NCI-H1417 treated with DMSO at 0.1 percent for 48 hours (cell line): ENCODE results near the gene HPN.
"Not testable (repeated sequence)": the region's sequence is repeated elsewhere in the genome, so short reads cannot be mapped to it uniquely, and the experiment has no call there.

Experiments used
- DNase-seq: peaks from one replicate; lab custom pipeline; 2025; lab: John Stamatoyannopoulos, UW

Gene HPN

GRCh38 chr19:35084509-35084762 lies 42.9 kb downstream of the HPN start:
- no peak for DNase-seq

DNA sequence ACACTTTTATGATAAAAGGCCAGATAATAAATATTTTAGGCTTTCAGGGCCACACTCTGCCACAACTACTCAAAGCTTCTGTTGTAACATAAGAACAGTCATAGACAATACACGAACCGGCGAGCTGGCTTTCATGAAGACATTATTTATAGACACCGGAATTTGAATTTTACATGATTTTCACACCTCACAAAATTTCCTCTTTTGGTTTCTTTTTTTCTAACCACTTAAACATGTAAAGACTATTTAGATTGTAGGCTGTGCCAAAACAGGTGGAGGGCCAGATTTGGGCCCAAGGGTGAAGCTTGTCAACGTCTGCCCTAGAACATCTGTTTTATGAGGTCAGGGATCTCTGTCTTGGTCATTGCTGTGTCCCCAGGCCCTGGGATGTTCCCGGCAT lies 44.4 kb downstream of the HPN start:
- DNase-seq, result no peak

GRCh38 chr19:35086455-35086854 lies 44.9 kb downstream of the HPN start:
- DNase-seq, result no peak

DNA sequence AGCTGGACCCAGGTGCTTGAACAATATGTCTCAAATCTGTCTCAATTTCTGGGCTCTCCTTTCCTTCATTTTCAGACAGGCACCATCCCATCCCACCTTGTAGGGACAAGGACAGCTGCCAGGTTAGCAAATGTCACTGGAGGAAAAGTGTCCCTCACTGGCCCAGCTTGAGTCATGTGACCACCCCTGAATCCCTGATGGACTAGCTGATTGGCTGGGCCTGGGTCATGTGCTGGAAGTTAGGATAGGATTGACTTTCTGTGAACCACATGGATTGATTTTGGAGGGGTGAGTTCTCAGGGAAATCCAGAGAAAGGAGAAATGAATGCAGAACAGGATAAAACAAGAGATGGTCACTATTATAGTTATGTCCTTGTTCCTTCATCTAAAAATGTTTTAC lies 45.9 kb downstream of the HPN start:
- DNase-seq, result no peak

- no peak for DNase-seq
Measured at GRCh38 chr19:35088131-35088913, 46.8 kb downstream of the HPN start.

GRCh38 chr19:35089554-35089953 lies 48.0 kb downstream of the HPN start:
- no peak for DNase-seq

GRCh38 chr19:35090160-35090505 lies 48.6 kb downstream of the HPN start:
- no peak for DNase-seq

GRCh38 chr19:35090506-35091214 lies 49.1 kb downstream of the HPN start:
- DNase-seq, result peak; percentile 8

- DNase-seq, result no peak
Measured at GRCh38 chr19:35093430-35093829, 51.9 kb downstream of the HPN start.

- DNase-seq, result no peak
Measured at GRCh38 chr19:35093941-35094647, 52.6 kb downstream of the HPN start.

- DNase-seq, result no peak
Measured at GRCh38 chr19:35094656-35095055, 53.1 kb downstream of the HPN start.

DNA sequence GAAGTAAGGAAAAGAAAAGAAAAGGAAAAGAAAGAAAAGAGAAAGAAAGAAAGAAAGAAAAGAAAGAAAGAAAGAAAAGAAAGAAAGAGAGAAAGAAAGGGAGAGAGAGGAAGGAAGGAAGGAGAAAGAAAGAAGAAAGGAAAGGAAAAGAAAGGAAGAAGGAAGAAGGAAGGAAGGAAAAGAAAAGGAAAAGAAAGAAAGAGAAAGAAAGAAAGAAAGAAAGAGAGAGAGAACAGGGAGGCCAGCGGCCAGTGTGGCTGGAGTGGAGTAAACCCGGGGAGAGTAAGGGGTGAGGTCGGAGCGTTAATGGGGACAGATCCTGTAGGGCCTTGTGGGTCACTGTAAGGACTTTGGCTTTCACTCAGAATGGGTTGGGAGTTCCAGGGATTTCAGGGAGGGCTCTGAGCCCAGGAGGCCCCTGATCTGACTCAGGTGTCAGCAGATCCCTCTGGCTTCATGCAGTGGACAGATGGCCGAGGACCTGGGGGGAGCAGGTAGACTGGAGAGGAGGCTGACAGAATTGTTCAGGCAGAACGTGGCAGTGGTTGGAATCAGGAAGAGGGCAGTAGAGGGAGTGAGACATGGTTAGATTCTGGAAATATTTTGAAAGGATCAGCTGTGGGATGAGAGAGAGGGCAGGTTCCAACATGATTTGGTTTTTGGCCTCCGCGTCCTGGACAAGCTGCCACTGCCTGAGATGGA lies 54.3 kb downstream of the HPN start:
- no peak for DNase-seq

- no peak for DNase-seq
Measured at GRCh38 chr19:35098413-35099049, 57.0 kb downstream of the HPN start.

DNA sequence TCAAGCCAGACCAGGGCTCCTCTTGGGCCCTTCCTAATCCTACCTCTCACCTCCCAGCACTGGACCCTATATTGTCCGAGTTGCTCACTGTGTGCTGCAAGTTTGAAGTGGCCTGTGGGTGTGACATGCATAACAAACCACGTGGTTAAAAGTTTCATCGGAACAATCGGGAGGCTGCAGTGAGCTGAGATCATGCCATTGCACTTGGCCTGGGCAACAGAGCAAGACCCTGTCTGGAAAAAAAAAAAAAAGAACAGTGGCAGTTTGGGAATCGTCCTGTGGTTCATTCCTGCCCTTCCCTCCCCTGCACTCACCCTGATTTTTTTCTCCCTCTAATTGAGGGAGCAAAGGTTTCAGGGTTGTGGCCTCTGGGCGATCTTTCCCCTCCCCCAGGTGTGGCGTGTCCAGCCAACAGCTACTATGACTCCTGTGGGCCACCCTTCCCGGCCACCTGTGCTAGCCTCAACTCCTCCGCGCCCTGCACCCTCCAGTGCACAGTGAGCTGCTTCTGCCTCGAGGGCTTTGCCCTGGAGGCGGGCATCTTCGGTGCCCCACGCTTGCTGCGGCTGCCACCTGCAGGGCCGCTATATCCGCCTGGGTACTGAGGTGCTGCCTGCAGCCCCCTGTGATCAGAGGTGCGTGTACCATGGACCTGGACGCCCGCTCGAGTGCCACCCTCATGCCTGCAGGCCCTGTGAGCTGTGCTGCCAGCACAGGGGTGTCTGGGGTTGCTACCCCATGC lies 57.8 kb downstream of the HPN start:
- no peak for DNase-seq

DNA sequence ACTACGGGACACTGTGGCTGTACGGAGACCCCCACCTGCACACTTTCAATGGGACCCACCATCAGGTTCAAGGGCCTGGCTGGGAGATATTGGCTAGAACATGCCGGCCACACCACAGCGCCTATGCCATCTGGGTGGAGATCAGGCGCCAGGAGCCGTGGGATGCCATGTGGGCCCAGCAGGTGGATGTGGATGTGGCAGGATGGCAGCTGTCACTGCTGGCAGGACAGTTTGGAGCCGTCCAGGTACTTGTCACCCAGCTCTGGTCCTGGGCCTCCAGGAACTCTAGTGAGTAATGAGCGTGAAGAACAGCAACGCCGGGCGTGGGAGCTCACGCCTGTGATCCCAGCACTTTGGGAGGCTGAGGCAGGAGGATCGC lies 58.4 kb downstream of the HPN start:
- no peak for DNase-seq

- DNase-seq, result no peak
Measured at GRCh38 chr19:35100588-35101533, 59.3 kb downstream of the HPN start.

DNA sequence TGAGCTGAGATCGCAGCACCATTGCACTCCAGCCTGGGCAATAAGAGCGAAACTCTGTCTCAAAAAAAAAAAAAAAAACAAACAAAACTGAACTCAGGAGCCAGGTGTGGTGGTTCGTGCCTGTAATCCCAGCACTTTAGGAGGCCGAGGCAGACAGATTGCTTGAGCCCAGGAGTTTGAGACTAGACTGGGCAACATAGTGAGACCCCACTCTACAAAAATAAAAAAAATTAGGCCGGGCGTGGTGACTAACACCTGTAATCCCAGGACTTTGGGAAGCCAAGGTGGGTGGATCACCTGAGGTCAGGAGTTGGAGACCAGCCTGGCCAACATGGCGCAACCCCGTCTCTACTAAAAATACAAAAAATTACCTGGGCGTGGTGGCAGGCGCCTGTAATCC lies 60.4 kb downstream of the HPN start:
- DNase-seq, result not testable (repeated sequence)

DNA sequence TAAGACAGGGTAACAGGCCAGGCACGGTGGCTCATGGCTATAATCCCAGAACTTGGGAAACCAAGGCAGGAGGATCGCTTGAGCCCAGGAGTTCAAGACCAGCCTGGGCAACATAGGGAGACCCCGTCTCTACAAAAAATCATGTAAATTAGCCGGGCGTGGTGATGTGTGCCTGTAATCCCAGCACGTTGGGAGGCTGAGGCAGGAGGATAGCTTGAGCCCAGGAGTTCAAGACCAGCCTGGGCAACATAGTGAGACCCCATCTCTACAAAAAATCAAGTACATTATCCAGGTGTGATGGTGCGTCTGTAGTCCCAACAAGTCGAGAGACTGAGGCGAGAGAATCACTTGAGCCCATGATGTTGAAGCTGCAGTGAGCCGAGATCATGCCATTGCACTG lies 62.1 kb downstream of the HPN start:
- not testable (repeated sequence) for DNase-seq

GRCh38 chr19:35104361-35104760 lies 62.8 kb downstream of the HPN start:
- no peak for DNase-seq

GRCh38 chr19:35105047-35105410 lies 63.5 kb downstream of the HPN start:
- DNase-seq, result no peak
